GM10266 (cell line): ENCODE data around the gene CACNA1G.

Experiments used
- DNase-seq: peaks from one replicate; pipeline ENCODE4 v3.0.0; 2012; ENCODE audit errors: extremely low spot score
- TF ChIP-seq, protein P1 (sequence below): IDR thresholded peaks from 2 replicates; pipeline ENCODE4 v1.5.1; 2012; ENCODE audit warnings: mild to moderate bottlenecking, low read depth; ENCODE audit not compliant: control insufficient read depth, insufficient read depth; ENCODE audit errors: missing control alignments

Gene CACNA1G

DNA sequence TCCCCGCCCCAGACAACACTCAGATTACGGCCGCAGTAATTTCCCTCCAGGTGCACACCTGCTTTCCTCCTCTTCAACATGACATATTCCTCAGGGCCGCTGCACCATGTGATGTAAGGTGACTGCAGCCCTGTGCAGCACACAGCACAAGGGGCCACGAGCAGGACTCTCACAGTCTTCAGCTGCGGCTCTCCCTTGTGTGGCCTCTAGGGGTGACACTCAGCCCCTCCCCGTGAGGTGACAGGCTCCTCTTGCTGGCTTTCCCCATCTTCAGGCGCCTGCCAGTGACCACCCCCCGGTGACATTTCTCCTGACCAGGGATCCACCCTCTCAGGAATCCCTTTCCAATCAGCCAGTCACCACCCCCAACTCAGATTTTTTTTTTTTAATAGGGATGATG lies 42.8 kb downstream of the CACNA1G start:
- no peak for DNase-seq
- TF ChIP-seq, protein P1, sequence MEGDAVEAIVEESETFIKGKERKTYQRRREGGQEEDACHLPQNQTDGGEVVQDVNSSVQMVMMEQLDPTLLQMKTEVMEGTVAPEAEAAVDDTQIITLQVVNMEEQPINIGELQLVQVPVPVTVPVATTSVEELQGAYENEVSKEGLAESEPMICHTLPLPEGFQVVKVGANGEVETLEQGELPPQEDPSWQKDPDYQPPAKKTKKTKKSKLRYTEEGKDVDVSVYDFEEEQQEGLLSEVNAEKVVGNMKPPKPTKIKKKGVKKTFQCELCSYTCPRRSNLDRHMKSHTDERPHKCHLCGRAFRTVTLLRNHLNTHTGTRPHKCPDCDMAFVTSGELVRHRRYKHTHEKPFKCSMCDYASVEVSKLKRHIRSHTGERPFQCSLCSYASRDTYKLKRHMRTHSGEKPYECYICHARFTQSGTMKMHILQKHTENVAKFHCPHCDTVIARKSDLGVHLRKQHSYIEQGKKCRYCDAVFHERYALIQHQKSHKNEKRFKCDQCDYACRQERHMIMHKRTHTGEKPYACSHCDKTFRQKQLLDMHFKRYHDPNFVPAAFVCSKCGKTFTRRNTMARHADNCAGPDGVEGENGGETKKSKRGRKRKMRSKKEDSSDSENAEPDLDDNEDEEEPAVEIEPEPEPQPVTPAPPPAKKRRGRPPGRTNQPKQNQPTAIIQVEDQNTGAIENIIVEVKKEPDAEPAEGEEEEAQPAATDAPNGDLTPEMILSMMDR, result no peak

DNA sequence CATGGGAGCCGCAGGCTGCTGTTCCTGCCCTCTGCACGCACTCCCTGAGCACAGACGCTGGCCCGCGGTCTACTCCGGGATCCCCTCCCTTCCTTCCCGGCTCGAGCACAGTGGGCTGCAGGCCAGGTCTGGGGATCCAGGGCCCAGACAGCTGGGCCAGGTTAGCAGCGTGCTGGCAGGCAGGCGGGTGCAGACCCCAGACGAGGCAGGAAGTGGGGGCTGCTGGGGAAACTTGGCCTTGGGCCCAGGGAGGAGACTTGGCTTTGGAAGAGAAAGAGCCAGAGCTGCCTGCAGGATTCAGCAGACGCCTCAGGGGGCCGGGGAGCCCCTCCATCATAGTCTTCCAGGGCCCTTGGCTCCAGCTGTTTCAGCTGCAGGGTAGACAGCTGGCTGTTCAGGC lies 44.0 kb downstream of the CACNA1G start:
- TF ChIP-seq, protein P1, result no peak
- DNase-seq, result no peak

DNA sequence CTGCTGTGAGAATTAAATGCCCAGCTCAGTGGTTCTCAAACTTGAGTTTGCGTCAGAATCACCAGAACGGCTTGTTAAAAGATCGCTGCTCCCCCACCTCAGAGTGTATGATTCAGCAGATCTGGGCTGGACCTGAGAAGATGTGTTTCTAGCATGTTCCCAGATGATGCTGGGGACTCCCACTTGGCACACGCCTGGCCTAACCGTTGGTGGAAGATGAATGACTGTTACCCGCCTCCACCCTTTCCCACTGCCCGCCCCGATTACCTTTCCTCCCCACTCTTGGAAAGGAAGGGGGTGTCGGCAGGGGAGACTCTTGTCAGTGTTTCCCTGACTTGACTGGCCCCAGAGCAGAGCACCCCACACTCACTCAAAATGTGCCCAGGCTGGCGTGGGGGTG lies 44.9 kb downstream of the CACNA1G start:
- no peak for DNase-seq
- TF ChIP-seq, protein P1, result no peak

DNA sequence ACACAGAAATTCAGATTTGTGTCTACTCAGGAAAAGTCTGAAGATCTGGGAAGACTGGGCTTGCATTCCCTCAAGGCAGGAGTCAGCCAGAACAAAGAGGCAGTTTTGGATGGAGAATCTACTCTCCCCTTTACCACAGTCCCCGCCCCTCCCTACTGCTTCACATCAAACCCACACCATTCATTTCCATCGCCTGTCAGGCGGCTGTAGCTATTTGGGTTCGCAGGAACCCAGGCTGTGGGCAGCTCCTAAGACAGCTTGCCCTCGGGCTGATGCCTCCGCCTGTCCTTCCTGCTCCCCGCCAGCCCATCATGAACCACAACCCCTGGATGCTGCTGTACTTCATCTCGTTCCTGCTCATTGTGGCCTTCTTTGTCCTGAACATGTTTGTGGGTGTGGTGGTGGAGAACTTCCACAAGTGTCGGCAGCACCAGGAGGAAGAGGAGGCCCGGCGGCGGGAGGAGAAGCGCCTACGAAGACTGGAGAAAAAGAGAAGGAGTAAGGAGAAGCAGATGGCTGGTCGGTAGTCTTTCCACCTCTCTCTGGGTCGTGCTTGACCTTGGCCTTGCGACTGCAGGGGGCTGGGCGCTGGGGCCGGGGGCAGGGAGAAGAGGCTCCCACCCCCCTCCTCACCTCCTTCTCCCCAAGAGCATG lies 47.1 kb downstream of the CACNA1G start:
- TF ChIP-seq, protein P1, result no peak
- no peak for DNase-seq

DNA sequence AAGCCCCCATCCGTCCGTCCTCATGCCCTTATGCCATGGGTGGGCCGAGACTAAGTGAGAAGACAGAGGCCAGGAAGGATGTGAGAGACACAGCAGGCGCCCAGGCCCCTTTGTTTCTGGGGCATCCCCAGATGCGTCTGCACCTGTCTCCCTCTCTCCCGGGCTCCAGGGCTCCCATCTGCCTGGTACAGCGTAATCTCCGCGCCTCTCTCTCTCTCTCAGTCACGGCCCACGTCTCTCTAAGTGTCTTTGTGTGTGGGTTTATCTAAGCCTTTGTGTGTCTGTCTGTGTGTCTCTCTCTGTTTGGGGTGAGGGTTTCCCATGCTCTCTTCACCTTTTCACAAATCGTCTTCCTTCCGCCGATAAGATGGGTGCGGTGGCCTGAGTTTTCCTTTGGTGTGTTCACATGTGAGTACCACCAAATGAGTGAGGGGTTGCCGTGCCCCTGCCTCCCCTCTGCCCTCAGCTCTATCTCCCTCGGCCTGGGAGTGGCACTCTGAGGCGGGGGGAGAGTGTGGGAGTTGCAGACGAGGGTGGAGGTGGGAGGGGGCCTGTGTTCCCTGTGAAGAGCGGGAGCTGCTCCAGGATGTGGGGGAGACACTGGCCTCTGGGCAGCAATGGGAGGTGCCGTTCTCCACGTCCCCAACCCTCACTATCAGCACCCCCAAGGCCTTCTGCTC lies 48.3 kb downstream of the CACNA1G start:
- DNase-seq, result no peak
- TF ChIP-seq, protein P1, result no peak

DNA sequence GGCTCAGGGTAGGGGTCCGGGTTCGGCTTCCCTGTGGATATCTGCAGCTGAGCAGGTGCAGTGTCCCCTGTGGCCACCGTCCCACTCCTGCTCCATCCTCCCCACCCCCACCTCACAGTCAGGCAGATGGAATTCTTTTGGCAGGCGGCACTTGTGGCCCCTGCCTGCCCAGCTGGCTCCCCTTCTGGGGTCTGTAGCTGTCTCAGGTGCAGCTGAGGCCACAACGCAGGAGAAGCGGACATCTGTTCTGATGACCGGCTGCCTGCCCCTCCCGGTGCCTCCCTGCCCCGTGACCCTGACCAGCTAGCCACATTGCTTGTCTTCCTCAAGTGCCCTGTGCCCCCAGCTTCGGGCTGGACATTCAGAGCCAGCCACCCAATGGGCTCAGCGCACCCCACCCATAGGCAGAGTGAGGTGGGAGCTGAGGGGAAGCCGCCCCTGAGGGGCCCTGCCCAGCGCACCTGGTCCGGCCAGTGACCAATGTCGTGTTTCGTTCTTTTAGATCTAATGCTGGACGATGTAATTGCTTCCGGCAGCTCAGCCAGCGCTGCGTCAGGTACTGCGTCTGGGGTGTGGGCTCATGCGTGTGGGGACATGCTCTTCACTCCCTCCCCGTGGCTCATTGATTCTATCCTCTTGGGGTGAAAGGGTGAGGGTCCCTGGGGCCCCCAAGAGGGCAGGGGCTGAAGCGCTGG lies 49.0 kb downstream of the CACNA1G start:
- TF ChIP-seq, protein P1, result no peak
- no peak for DNase-seq

DNA sequence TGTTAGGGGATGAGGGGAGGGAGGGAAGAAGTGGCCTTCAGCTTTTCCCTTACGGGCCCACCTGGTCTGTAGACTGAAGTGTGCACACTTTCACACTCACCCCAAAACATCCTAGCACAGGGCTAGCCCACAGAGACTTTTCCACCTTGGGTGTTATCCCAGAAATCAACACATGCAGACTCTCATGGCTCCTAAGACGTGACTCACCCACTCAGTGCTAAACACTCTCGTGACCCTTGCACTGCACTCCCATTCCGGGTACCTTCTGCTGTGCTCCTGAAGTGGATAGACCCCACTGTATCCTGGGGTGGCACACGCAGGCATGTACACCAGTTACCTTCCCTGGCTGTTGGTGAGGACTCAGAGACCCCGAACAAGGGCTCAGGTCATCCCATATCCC lies 51.1 kb downstream of the CACNA1G start:
- TF ChIP-seq, protein P1, result no peak
- no peak for DNase-seq
